AG09309 (cell line): Measurements from ENCODE around the gene SLC26A2.

Experiments used
- DNase-seq: peaks from one replicate; pipeline ENCODE4 v3.0.0-alpha.2; 2010; ENCODE audit warnings: low read depth
- H3K4me3 ChIP-seq: 2 replicates; pipeline ENCODE4 v1.5.1; 2011; ENCODE audit warnings: mild to moderate bottlenecking, low read depth, low read length, moderate library complexity; ENCODE audit not compliant: control insufficient read depth
- CTCF ChIP-seq: IDR thresholded peaks from 2 replicates; pipeline ENCODE4 v1.5.1; 2011; ENCODE audit warnings: mild to moderate bottlenecking, low read depth, low read length, inconsistent platforms; ENCODE audit not compliant: insufficient read depth, control insufficient read depth; ENCODE audit errors: missing control alignments

Gene SLC26A2

GRCh38 chr5:149975409-149975808 lies 14.9 kb downstream of the SLC26A2 start:
- TF ChIP-seq CTCF: no peak
- H3K4me3 ChIP-seq: no peak overlapping the region
- DNase-seq: no peak

- DNase-seq: no peak
- no peak for TF ChIP-seq CTCF
- H3K4me3 ChIP-seq: no peak overlapping the region
Measured at GRCh38 chr5:149979896-149980295, 19.3 kb downstream of the SLC26A2 start.

- DNase-seq: no peak
- no peak for TF ChIP-seq CTCF
- no peak overlapping the region for H3K4me3 ChIP-seq
Measured at GRCh38 chr5:149981206-149981605, 20.6 kb downstream of the SLC26A2 start.

- TF ChIP-seq CTCF: no peak
- H3K4me3 ChIP-seq: no peak overlapping the region
- DNase-seq: no peak
Measured at GRCh38 chr5:149982505-149982904, 21.9 kb downstream of the SLC26A2 start.

- no peak for TF ChIP-seq CTCF
- H3K4me3 ChIP-seq: no peak overlapping the region
- DNase-seq: no peak
Measured at GRCh38 chr5:149988126-149988525, 27.6 kb downstream of the SLC26A2 start.

- H3K4me3 ChIP-seq: no peak overlapping the region
- TF ChIP-seq CTCF: peak; percentile 88
- DNase-seq: no peak
Measured at GRCh38 chr5:149990518-149991376, 30.2 kb downstream of the SLC26A2 start.
